ENCODE results near the gene PTGES. TPM values are rescaled to one million over a fixed set of nuclear protein-coding genes. Genes with fewer than 3 reads are reported as not detected.

The PTGES gene
- polyA plus RNA-seq, 1 experiment, result 17.0 TPM

DNA sequence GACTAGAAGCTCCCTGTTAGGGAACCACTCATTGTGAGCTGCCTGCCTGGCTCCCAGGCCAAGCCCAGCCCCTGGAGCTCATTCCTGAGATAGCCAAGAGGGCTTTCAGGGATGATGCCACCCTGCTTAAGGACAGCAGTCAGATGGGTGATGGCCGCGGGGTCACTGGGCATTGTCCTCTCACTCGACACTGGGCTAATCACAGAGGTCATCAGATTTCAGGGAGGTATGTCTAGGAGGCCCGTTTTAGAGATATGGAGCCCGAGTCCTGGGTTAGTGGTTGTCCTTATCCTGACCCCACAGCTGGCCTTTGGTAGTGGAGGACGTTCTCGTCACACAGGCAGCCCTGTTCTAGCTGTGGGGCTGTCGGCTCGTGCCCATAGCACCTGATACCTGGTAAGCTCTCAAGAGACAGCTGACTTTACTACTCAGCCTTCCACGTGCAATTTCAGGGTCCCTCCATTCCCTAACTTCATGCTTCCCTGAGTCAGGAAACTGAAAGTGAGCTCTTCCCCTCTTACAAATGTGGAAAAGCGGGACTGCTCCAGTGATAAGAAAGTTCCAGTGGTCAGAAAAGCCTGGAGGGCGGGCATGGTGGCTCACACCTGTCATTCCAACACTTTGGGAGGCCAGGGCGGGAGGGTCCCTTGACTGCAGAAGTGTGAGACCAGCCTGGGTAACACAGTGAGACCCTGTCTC lies 7.1 kb upstream of the PTGES start:
- Histone ChIP-seq H3K27me3 (ENCODE audit: control insufficient read depth, insufficient read depth, low read length) (no peaks in the 10 kb centered on the region), H3K27ac (ENCODE audit: low read depth, low read length) (no peak overlapping the region), H3K9me3 (ENCODE audit: control insufficient read depth, insufficient read depth, low read length) (no peaks in the 10 kb centered on the region), H3K4me3 (ENCODE audit: low read depth, low read length) (no peak overlapping the region)
- DNase-seq (ENCODE audit: low read depth, low spot score), result no peak
- CTCF ChIA-PET, result interaction anchor here (0.6 to 1.5 kb wide), 9 partner anchors 14 to 1890 kb away, joined by 3 to 6 read pairs (median 4); no protein-coding TSS in a partner anchor
- TF ChIP-seq CTCF (IDR thresholded peaks at IDR 0.05; ENCODE audit: low read depth, low read length), result no peak
- POLR2A ChIA-PET, result interaction anchor here (1.1 kb wide), 1 partner anchor 17 kb away, joined by 3 read pairs; no protein-coding TSS in a partner anchor

- TF ChIP-seq CTCF (IDR thresholded peaks at IDR 0.05; ENCODE audit: low read depth, low read length), result no peak
- ChIA-PET CTCF (interaction anchor here (0.6 to 1.5 kb wide), 5 partner anchors 24 to 1890 kb away, joined by 3 to 6 read pairs (median 4); no protein-coding TSS in a partner anchor), POLR2A (interaction anchor here (1.1 kb wide), 1 partner anchor 18 kb away, joined by 3 read pairs; no protein-coding TSS in a partner anchor)
- no peak overlapping the region for H3K4me3 ChIP-seq (ENCODE audit: low read depth, low read length)
- peaks cover under 1% of the 10 kb centered on the region for H3K27me3 ChIP-seq (ENCODE audit: control insufficient read depth, insufficient read depth, low read length)
- H3K27ac ChIP-seq (ENCODE audit: low read depth, low read length), result no peak overlapping the region
- H3K9me3 ChIP-seq (ENCODE audit: control insufficient read depth, insufficient read depth, low read length), result no peaks in the 10 kb centered on the region
- DNase-seq (ENCODE audit: low read depth, low spot score), result no peak
Observed at GRCh38 chr9:129759319-129759718, 6.5 kb upstream of the PTGES start.

- Histone ChIP-seq H3K4me3 (ENCODE audit: low read depth, low read length) (no peak overlapping the region), H3K9me3 (ENCODE audit: control insufficient read depth, insufficient read depth, low read length) (no peaks in the 10 kb centered on the region), H3K27me3 (ENCODE audit: control insufficient read depth, insufficient read depth, low read length) (peaks cover 2% of the 10 kb centered on the region), H3K27ac (ENCODE audit: low read depth, low read length) (no peak overlapping the region)
- no peak for TF ChIP-seq CTCF (IDR thresholded peaks at IDR 0.05; ENCODE audit: low read depth, low read length)
- DNase-seq (ENCODE audit: low read depth, low spot score), result no peak
- POLR2A ChIA-PET, result interaction anchor here (0.7 kb wide), 1 partner anchor 21 kb away, joined by 4 read pairs; no protein-coding TSS in a partner anchor
- CTCF ChIA-PET, result interaction anchor here (1.3 to 2.0 kb wide), 3 partner anchors 19 to 134 kb away, joined by 6 to 12 read pairs (median 10); no protein-coding TSS in a partner anchor
Observed at GRCh38 chr9:129757045-129757444, 4.2 kb upstream of the PTGES start.

DNA sequence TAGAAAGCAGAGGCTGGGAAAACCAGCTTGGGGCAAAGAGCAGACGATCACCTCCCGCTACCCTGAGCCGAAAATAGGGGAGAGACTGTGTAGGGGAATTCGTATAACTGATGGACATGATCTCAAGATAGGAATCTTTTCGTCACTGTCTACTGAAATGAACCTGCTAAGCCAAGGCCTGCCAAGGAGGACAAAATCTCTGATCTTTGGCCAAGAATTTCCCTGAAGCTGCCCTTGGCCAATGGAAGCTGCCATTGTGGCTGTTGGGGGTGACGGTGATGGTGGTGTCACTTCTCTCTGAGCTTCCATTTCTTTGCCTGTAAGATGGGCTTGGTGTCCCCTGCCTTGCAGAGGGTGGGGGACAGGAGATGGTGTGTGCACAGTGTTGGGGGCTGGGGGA lies 3.3 kb upstream of the PTGES start:
- H3K27ac ChIP-seq (ENCODE audit: low read depth, low read length), result no peak overlapping the region
- CTCF ChIA-PET, result interaction anchor here (1.3 to 2.0 kb wide), 3 partner anchors 18 to 133 kb away, joined by 6 to 12 read pairs (median 10); no protein-coding TSS in a partner anchor
- POLR2A ChIA-PET, result no interaction called here

More for the DNA sequence above, 3.3 kb upstream of the PTGES start:
- no peak for TF ChIP-seq CTCF (IDR thresholded peaks at IDR 0.05; ENCODE audit: low read depth, low read length)
- DNase-seq (ENCODE audit: low read depth, low spot score), result no peak
- Histone ChIP-seq H3K9me3 (ENCODE audit: control insufficient read depth, insufficient read depth, low read length) (no peaks in the 10 kb centered on the region), H3K27me3 (ENCODE audit: control insufficient read depth, insufficient read depth, low read length) (peaks cover 2% of the 10 kb centered on the region), H3K4me3 (ENCODE audit: low read depth, low read length) (no peak overlapping the region)

Measured in AG04450 (cell line).